Right lobe of liver (tissue), 6 donors: ENCODE data around the gene PODXL2. TPM values are rescaled to one million over a fixed set of nuclear protein-coding genes. Genes with fewer than 3 reads are reported as not detected.

Source experiments
- ATAC-seq, 4 donors: fragments of 200-7000 bp; cut with Tn5 transposase; one replicate each; pipeline ENCODE4 v1.9.1; 2020; ENCODE audit warnings: mild to moderate bottlenecking in 4 of 4, moderate library complexity in 4 of 4
- DNase-seq, 3 donors: peaks; one replicate each; pipeline ENCODE4 v3.0.0-alpha.2; 2020
- H3K27ac ChIP-seq, 3 donors: fragments of 200-600 bp; one replicate each; pipeline ENCODE4 v1.8.0; 2022
- H3K27me3 ChIP-seq, 2 donors: fragments of 200-600 bp; one replicate each; pipeline ENCODE4 v1.8.0; 2022
- H3K36me3 ChIP-seq, 4 donors: fragments of 200-600 bp; sonication (generic) in 1 of 4; one replicate each; pipeline versions ENCODE4 v1.5.1 to v1.8.0; 2017 to 2022; ENCODE audit warnings: control low read depth in 1 of 4
- H3K4me1 ChIP-seq, 4 donors: fragments of 200-600 bp; sonication (generic) in 1 of 4; one replicate each; pipeline versions ENCODE4 v1.5.1 to v1.8.0; 2017 to 2022; ENCODE audit warnings: control low read depth in 1 of 4
- H3K4me3 ChIP-seq, 3 donors: fragments of 200-600 bp; one replicate each; pipeline ENCODE4 v1.8.0; 2022
- H3K9me3 ChIP-seq, 4 donors: fragments of 200-600 bp; sonication (generic) in 1 of 4; one replicate each; pipeline versions ENCODE4 v1.5.1 to v1.8.0; 2017 to 2022; ENCODE audit warnings: control low read depth in 1 of 4
- CTCF ChIP-seq, 4 donors: fragments of 200-600 bp in 3 of 4; fragments of 450-650 bp in 1 of 4; IDR thresholded peaks; one replicate each; pipeline versions ENCODE4 v1.5.1 to v1.8.0; 2016 to 2022; ENCODE audit warnings: antibody characterized with exemption in 4 of 4, mild to moderate bottlenecking in 2 of 4
- POLR2A ChIP-seq: fragments of 450-650 bp; IDR thresholded peaks from one replicate; pipeline ENCODE4 v1.6.1; 2017; ENCODE audit warnings: antibody characterized with exemption, mild to moderate bottlenecking
- WGBS: methylation state at CpG from one replicate; pipeline ENCODE4 v1.1.6; 2018; ENCODE audit warnings: low coverage, low lambda C conversion rate; ENCODE audit not compliant: insufficient coverage; ENCODE audit errors: missing lambda C conversion rate; 5-methylcytosine and 5-hydroxymethylcytosine counted together
- intact Hi-C, 2 donors: fragments of 100-400 bp; cut with DNase I; formaldehyde crosslinking; loops; one replicate each; pipeline versions ENCODE4 v1.11.2 to v1.14.1; 2022
- total RNA-seq, 6 experiments: library from RNA; depleted of rRNA in 2 of 6; stranded (reverse); fragments of >200 nt in 2 of 6; fragmentation: NEBNext Ultra II Directional in 3 of 6; extraction: Animal tissue kit (Norgen Biotek cat#: 25700) in 3 of 6; gene quantifications; one replicate each; pipeline versions ENCODE4 v1.1.0 to v1.2.4, GENCODE V29; 2016 to 2023
- donor health status: DM: no; HTN: yes; CAD: no.
- donor health status: DM: no; HTN: no; CAD: no.
- donor health status: DM: no; HTN: no; CAD: no.
- donor health status: DM: no; HTN: yes; CAD: no.
- donor health status: DM: no; HTN: yes; CAD: no.

The PODXL2 gene
- total RNA-seq, 6 experiments from 2014 or later: 0.19 to 1.6 (median 0.63) TPM

DNA sequence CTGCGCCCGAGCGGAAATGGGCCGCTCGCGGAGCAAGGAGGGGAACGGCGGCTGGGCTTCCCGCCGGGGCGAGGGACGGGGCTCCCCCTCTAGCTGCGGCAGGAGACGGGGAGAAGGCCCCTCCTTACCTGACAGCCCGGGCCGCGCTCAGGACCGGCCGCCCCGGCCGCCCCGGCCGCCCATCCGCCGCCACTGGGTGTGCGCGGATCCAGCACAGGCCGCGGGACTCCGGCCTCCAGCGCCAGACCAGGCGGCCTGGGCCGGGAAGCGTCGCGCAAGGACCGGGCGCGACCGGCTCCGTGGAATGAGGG is 38.7 kb upstream of the PODXL2 start:
- Histone ChIP-seq H3K4me1 (peaks cover 0 to 18% (median 4%) of the 10 kb centered on the region in 4 donors), H3K9me3 (no peaks in the 10 kb centered on the region), H3K27ac (peak overlapping the region; percentile 55 to 91 (median 91)), H3K27me3 (no peaks in the 10 kb centered on the region), H3K36me3 (no peaks in the 10 kb centered on the region), H3K4me3 (peak overlapping the region; percentile 85 to 96 (median 95))
- DNase-seq (peak in 1 of 3 donors; percentile 59), ATAC-seq (peak; percentile 49 to 70 (median 62))
- intact Hi-C loops: no loop called here
- TF ChIP-seq CTCF (IDR thresholded peaks at IDR 0.05): no peak
- TF ChIP-seq POLR2A: peak; percentile 61
- no CpG with 5 or more reads among the region's 41 CpGs for whole genome bisulfite sequencing

DNA sequence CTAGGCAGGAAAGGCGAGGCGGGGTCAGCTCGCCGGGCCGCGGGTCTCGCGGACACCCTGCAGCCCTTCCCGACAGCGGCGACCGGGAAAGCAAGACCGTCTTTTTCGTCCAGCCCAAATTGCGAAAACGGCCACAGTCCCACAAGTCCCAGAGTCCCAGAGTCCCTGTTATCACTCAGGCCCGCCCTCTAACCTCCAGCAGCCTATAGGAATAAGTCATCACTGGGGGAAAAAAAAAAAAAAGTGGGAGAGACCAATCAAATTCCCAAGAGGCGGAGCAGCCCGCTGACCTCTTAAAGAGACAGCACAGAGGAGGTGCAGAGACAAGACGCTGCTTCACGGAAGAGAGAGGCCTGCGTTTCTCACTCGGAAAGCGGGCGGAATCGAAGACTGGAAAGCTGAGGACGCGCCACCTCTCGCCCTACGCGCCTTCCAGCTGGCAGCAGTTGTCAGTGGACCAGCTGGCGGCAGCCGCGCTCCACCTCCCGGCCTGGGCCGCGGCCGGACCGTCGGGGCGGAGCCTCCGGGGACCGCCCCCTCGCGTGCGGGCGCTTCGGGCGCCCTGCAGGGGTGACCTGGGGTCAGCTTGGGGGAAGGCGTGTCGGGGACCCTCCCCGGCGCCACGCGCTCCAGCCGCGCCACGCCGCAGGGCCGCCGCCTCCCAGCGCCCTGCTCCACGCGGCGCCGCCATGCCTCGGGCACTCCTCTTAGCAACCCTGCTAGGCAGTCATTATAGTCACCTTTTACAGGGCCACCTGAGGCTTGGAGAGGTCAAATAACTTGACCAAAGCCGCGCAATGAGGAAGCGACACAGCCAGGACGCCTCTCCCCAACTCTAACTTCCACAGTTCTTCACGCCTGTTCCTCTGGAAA is 38.2 kb upstream of the PODXL2 start, which contains the start of gene TPRA1:
Gene TPRA1 (minus strand): TSS at position 141 of the 873 bp plus-strand sequence. CDS start 10,587 bp downstream, outside the sequence.
- peak; percentile 87 to 93 (median 92) for DNase-seq
- peak; percentile 87 to 90 (median 88) for ATAC-seq
- no peaks in the 10 kb centered on the region for H3K9me3 ChIP-seq
- peak within 1 kb of the TSS; percentile 85 to 96 (median 95) for H3K4me3 ChIP-seq
- H3K27me3 ChIP-seq: no peaks in the 10 kb centered on the region
- WGBS: under 1% methylated on average over 21 of the region's 72 CpGs
- H3K36me3 ChIP-seq: no peaks in the 10 kb centered on the region
- peaks cover 0 to 18% (median 4%) of the 10 kb centered on the region in 4 donors for H3K4me1 ChIP-seq
- TF ChIP-seq POLR2A (peak; percentile 31), CTCF (IDR thresholded peaks at IDR 0.05) (peak; percentile 23 to 52 (median 38))
- peak within 1 kb of the TSS; percentile 55 to 91 (median 91) for H3K27ac ChIP-seq
- intact Hi-C loops: no loop called here

- no peak for DNase-seq
- intact Hi-C loops: no loop called here
- H3K4me3 ChIP-seq: no peak overlapping the region
- no peaks in the 10 kb centered on the region for H3K36me3 ChIP-seq
- no peaks in the 10 kb centered on the region for H3K9me3 ChIP-seq
- 92% methylated on average over 4 of the region's 5 CpGs for WGBS
- H3K27ac ChIP-seq: no peak overlapping the region
- H3K4me1 ChIP-seq: peaks cover 0 to 16% (median 4%) of the 10 kb centered on the region in 4 donors
- no peaks in the 10 kb centered on the region for H3K27me3 ChIP-seq
- ATAC-seq: no peak
- no peak for TF ChIP-seq POLR2A
- no peak for TF ChIP-seq CTCF (IDR thresholded peaks at IDR 0.05)
Measured at GRCh38 chr3:127593178-127593577, 35.8 kb upstream of the PODXL2 start.

- Histone ChIP-seq H3K4me1 (peaks cover 0 to 9% (median 3%) of the 10 kb centered on the region in 4 donors), H3K4me3 (no peak overlapping the region), H3K27ac (no peak overlapping the region), H3K27me3 (no peaks in the 10 kb centered on the region), H3K36me3 (no peaks in the 10 kb centered on the region), H3K9me3 (no peaks in the 10 kb centered on the region)
- no peak for DNase-seq
- ATAC-seq: no peak
- TF ChIP-seq POLR2A (no peak), CTCF (IDR thresholded peaks at IDR 0.05) (no peak)
- 76% methylated on average over 3 of the region's 4 CpGs for WGBS
- intact Hi-C loops: no loop called here
Measured at GRCh38 chr3:127595303-127595702, 33.7 kb upstream of the PODXL2 start.
